ENCODE data around the gene TCF4.

DNA sequence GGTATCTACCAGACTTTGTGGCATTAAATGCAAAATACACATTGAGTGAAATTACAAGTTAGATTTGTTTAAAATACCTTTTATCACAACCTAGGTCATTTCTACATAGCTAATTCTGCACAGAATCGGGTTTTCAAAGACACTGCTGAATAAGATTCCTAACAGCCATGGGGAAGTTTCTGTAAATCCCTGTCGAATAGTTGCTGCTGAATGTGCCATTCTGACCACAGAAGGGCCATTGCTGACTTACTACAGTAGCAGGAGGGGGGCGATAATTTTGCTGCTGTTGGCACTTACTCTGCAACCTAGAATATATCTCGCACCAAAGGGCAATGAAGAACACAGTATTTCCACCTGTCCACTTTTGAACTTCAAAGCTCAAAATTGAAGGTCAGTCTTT lies 232.8 kb downstream of the TCF4 start:
- TF ChIP-seq POLR2A (IDR thresholded peaks at IDR 0.05; ENCODE audit: low read depth, low read length) = no peak
- TF ChIP-seq SPI1 (IDR thresholded peaks at IDR 0.05; ENCODE audit: low read depth, low read length) = no peak
- no peak for TF ChIP-seq POLR2AphosphoS5 (IDR thresholded peaks at IDR 0.05; ENCODE audit: low read depth, low read length)
- no peak for TF ChIP-seq POU2F2 (IDR thresholded peaks at IDR 0.05; ENCODE audit: low read depth, low read length)
- TF ChIP-seq TAF1 (IDR thresholded peaks at IDR 0.05; ENCODE audit: low read depth, low read length) = no peak
